NT2/D1 (cell line): ENCODE data around the gene CDR2L.
"Not testable (repeated sequence)": the region's sequence is repeated elsewhere in the genome, so short reads cannot be mapped to it uniquely, and the experiment has no call there.

Source experiments
- DNase-seq: peaks from one replicate; pipeline ENCODE4 v3.0.0-alpha.2; 2011; ENCODE audit warnings: low read depth, low spot score
- H3K27me3 ChIP-seq: 2 replicates; pipeline ENCODE4 v1.6.0; 2011; ENCODE audit warnings: mild to moderate bottlenecking; ENCODE audit not compliant: insufficient read length, insufficient read depth
- H3K36me3 ChIP-seq: 2 replicates; pipeline ENCODE4 v1.6.1; 2011; ENCODE audit warnings: mild to moderate bottlenecking, low read length, mixed read lengths; ENCODE audit not compliant: insufficient read depth, insufficient read length
- H3K4me1 ChIP-seq: 2 replicates; pipeline ENCODE4 v1.5.1; 2011; ENCODE audit not compliant: insufficient read depth, insufficient read length
- H3K4me3 ChIP-seq: 2 replicates; pipeline ENCODE4 v1.5.1; 2011; ENCODE audit warnings: low read depth; ENCODE audit not compliant: insufficient read length
- H3K9ac ChIP-seq: 2 replicates; pipeline ENCODE4 v1.6.0; 2011; ENCODE audit warnings: low read depth; ENCODE audit not compliant: insufficient read length
- H3K9me3 ChIP-seq: 2 replicates; pipeline ENCODE4 v1.5.1; 2011; ENCODE audit warnings: mild to moderate bottlenecking, low read length; ENCODE audit not compliant: insufficient read depth
- SUZ12 ChIP-seq: IDR thresholded peaks from 2 replicates; pipeline ENCODE4 v1.6.1; 2011; ENCODE audit not compliant: insufficient read length, insufficient read depth; ENCODE audit errors: extremely low read depth
- YY1 ChIP-seq: IDR thresholded peaks from 2 replicates; pipeline ENCODE4 v1.6.1; 2011; ENCODE audit not compliant: insufficient read length, insufficient read depth
- ZNF274 ChIP-seq: IDR thresholded peaks from 2 replicates; pipeline ENCODE4 v1.6.1; 2011; ENCODE audit warnings: mild to moderate bottlenecking, low read depth, low read length

The CDR2L gene

DNA sequence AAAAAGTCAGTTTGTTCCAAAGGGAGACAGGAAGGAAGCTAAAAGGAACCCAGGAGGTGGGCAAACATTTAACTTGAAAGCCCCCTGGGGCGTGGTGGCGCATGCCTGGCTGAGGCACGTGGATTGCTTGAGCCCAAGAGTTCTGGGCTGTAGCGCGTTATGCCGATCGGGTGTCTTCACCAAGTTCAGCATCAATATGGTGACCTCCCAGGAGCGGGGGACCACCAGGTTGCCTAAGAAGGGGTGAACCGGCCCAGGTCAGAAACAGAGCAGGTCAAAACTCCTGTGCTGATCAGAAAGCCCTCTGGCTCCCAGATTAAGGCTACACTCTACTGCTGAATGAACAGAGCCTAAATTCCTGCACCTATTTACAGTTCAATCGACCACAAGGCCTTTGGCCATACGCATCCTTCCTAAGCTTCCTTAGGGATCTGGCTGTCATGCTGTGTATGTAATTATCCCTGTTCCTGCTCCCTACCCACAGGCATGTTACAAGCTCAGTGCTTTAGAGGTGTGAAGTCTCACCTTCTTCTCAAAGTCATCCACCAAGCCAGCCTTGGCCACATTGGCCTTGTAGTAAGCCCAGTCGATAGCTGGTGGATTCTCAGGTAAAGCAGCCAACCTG, 54.3 kb downstream of the CDR2L start:
- peaks cover 10% of the 10 kb centered on the region for H3K4me1 ChIP-seq
- no peaks in the 10 kb centered on the region for H3K27me3 ChIP-seq
- peaks cover 50% of the 10 kb centered on the region for H3K36me3 ChIP-seq
- H3K9ac ChIP-seq, result no peak overlapping the region
- no peak for DNase-seq
- no peak for TF ChIP-seq SUZ12
- TF ChIP-seq ZNF274, result no peak
- TF ChIP-seq YY1, result no peak
- no peak overlapping the region for H3K4me3 ChIP-seq
- no peaks in the 10 kb centered on the region for H3K9me3 ChIP-seq

- H3K4me3 ChIP-seq, H3K9me3 ChIP-seq, H3K27me3 ChIP-seq, DNase-seq, H3K4me1 ChIP-seq, H3K9ac ChIP-seq: not testable (repeated sequence)
- peaks cover 41% of the 10 kb centered on the region for H3K36me3 ChIP-seq
Observed at GRCh38 chr17:75043789-75044188, 56.4 kb downstream of the CDR2L start.

DNA sequence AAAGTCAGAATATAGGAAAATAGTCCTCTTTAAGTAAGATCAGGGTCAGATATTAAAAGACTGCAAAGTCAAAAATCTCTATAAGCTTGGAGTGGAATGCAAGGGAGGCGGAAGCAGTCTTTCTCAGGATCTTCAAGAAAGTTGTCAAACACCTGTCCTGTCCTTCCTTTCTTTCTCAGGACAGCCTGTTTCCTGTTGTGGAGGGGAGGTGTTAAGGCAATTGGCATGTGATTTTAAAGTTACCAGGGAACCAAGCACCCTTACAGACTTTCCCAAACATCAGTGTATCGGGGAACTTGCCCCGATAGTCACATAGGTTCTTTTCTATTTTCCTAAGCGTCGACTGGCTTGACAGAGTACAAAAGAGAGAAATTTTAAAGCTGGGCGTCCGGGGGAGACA, 57.3 kb downstream of the CDR2L start:
- H3K4me3 ChIP-seq, result no peak overlapping the region
- H3K9ac ChIP-seq, result no peak overlapping the region

GRCh38 chr17:75045946-75046406, 58.5 kb downstream of the CDR2L start:
- peak overlapping the region; percentile 100 for H3K4me3 ChIP-seq
- H3K9me3 ChIP-seq, H3K4me1 ChIP-seq, H3K27me3 ChIP-seq, DNase-seq: not testable (repeated sequence)
- H3K36me3 ChIP-seq, result peaks cover 39% of the 10 kb centered on the region
- peak overlapping the region; percentile 99 for H3K9ac ChIP-seq

More for the DNA sequence above, 57.3 kb downstream of the CDR2L start:
- H3K9me3 ChIP-seq, result no peaks in the 10 kb centered on the region
- peaks cover 41% of the 10 kb centered on the region for H3K36me3 ChIP-seq
- TF ChIP-seq SUZ12, result no peak
- no peak for TF ChIP-seq ZNF274
- TF ChIP-seq YY1, result no peak
- H3K4me1 ChIP-seq, result peaks cover 10% of the 10 kb centered on the region
- no peaks in the 10 kb centered on the region for H3K27me3 ChIP-seq
- DNase-seq, result no peak

DNA sequence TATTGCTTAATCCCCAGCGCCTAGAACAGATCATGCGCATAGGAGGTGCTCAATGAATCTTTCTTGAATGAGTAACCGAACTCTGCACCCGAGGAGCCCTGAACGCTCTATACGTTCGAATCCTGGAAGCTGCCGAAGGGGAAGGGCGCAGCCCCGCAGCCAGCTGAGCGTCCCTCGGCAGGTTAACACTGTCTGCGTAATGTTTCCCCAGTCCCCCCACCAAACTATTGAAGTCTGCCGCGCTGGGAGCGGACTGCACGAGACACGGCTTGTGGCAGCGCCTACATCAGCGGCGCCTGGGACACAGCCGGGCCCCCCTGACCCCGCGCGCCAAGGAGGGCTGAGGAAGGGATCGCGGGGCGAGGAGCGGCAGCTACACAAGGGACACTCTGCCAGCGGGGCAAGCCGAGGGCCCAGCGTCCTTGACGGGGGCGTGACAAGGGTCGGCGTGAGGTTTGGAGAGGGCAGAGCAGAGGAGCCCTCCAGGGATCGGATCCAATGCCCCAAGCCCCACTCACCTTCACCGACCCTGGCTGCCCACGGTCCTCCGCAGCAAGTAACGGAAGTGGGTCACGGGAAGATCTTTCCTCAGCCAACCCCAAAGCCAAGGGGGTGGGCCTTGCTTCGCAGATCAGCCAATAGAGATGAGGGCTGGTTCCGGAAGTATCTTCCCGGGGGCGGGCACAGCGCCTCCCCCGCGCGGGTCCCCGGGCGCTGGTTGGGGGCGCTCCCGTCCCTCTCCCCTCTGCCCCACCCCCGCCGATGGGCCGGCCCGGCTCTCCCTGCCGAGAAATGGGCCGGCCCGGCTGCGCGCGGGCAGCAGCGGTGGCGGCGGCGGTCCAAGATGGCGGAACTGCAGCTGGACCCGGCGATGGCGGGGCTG, 59.2 kb downstream of the CDR2L start, which contains the start of the genes ATP5PD and KCTD2:
Gene ATP5PD, minus strand, starts transcription at position 563 of the 883 bp plus-strand sequence. CDS start 4,319 bp downstream, outside the sequence.
Gene KCTD2, plus strand, starts transcription at position 819 of the 883 bp plus-strand sequence. Its CDS starts 26 bp downstream, at position 845.
- Histone ChIP-seq H3K4me3 (peak within 1 kb of the TSS; percentile 100), H3K27me3 (no peaks in the 10 kb centered on the region), H3K4me1 (peaks cover 8% of the 10 kb centered on the region), H3K9me3 (no peaks in the 10 kb centered on the region), H3K36me3 (peaks cover 35% of the 10 kb centered on the region), H3K9ac (peak within 1 kb of the TSS; percentile 99)
- DNase-seq, result peak; percentile 91
- TF ChIP-seq YY1, result peak; percentile 63
- no peak for TF ChIP-seq SUZ12
- no peak for TF ChIP-seq ZNF274

DNA sequence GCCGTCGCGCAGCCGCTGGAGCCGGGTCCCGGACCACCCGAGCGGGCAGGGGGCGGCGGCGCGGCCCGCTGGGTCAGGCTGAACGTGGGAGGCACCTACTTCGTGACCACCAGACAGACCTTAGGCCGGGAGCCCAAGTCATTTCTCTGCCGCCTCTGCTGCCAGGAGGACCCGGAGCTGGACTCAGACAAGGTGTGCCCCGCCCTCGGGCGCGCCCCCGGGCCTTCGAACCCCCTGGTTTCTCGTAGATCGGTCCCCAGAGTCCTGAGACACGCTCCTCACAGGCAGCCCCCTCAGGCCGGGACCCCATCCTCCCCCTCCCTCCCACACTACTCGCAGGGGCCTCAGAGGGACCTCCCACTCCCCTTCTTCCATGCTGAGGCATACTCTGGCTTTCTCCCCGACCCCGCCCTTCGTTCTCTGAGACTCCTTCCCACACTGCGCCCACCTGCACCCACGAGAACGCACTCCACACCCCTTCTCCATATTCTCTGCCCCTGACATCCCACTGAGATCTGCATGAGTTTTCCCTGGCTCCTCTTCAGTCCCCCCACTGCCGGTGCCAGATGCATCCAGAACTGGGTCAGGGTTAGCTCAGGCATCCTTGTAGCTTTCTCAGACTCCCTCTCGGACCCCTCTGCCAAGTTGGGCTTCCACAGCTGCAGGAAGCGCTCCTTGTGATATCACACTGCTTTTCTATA, 60.1 kb downstream of the CDR2L start:
- DNase-seq, result no peak
- Histone ChIP-seq H3K27me3 (no peaks in the 10 kb centered on the region), H3K9ac (peak overlapping the region; percentile 98), H3K36me3 (peaks cover 34% of the 10 kb centered on the region), H3K4me1 (peaks cover 4% of the 10 kb centered on the region), H3K9me3 (no peaks in the 10 kb centered on the region), H3K4me3 (peak overlapping the region; percentile 93)
- TF ChIP-seq SUZ12 (no peak), ZNF274 (no peak), YY1 (no peak)

GRCh38 chr17:75048249-75048878, 60.9 kb downstream of the CDR2L start:
- no peaks in the 10 kb centered on the region for H3K4me1 ChIP-seq
- DNase-seq, result no peak
- H3K4me3 ChIP-seq, result peak overlapping the region; percentile 93
- no peaks in the 10 kb centered on the region for H3K9me3 ChIP-seq
- H3K27me3 ChIP-seq, result no peaks in the 10 kb centered on the region
- H3K9ac ChIP-seq, result peak overlapping the region; percentile 98
- peaks cover 42% of the 10 kb centered on the region for H3K36me3 ChIP-seq
- TF ChIP-seq ZNF274, result no peak
- TF ChIP-seq SUZ12, result no peak
- no peak for TF ChIP-seq YY1
